B cell (primary cell): Measurements from ENCODE around the gene TEC.

ENCODE experiments used
- CTCF ChIP-seq: fragments of 200-600 bp; IDR thresholded peaks from one replicate; pipeline ENCODE4 v1.8.0; 2022; ENCODE audit warnings: antibody characterized with exemption, mild to moderate bottlenecking
- EZH2 ChIP-seq: IDR thresholded peaks from 2 replicates; pipeline ENCODE4 v1.6.1; 2012; ENCODE audit warnings: borderline replicate concordance, low read depth, mild to moderate bottlenecking, moderate library complexity, low read length; ENCODE audit not compliant: insufficient read depth, poor library complexity, severe bottlenecking

DNA sequence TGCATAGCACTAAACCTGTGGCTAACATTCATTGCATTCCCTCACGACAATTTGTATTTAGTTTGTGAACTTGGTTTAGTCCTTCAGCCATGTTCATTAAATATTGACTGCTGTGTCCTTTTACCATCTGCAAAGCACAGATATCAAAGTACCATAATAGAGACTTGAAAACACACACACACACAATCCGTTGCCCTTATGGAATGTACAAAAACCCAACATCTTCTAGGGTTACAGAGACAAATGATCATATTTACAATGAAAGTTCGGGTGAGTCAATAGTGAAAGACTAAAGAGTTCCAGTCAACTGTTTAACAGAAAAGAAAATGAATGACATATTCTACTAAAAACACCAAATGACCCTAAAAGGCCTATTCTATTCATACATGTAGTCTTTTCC lies 84.8 kb downstream of the TEC start:
- no peak for TF ChIP-seq CTCF
- TF ChIP-seq EZH2, result no peak
